Measurements from ENCODE around the gene SOD2.

DNA sequence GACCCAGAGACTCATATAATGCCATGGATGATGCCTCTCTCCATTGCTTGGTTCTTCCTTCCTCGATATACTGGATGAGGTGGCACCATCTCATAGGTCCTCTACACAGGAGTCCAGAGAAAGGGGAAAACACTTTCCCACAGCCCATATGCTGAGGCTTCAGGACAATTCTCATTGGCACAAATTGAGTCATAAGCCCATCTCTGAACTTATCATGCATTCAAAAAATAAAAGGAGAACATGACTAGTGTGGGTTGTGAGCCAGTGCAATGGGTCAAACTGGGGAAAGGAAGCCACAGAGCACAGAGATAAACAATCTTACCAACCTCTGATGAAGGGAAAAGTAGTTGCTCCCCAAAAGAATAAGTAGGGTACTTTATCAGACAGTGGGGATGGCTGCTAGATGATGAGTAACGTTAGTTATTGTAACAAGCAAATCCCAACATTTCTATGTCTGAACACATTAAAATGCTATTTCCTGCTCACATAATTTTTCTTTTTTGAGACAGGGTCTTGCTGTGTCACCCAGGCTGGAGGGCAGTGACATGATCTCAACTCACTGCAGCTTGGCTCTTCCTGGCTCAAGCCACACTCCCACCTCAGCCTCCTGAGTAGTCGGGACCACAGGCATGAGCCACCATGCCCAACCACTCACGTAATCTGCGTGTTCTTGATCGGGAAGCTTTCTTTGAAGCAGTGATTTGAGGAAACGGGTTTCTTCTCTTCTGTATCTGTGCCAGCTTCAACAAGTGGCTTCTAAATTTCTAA, 27.0 kb downstream of the SOD2 start:
- TF ChIP-seq, protein P1, sequence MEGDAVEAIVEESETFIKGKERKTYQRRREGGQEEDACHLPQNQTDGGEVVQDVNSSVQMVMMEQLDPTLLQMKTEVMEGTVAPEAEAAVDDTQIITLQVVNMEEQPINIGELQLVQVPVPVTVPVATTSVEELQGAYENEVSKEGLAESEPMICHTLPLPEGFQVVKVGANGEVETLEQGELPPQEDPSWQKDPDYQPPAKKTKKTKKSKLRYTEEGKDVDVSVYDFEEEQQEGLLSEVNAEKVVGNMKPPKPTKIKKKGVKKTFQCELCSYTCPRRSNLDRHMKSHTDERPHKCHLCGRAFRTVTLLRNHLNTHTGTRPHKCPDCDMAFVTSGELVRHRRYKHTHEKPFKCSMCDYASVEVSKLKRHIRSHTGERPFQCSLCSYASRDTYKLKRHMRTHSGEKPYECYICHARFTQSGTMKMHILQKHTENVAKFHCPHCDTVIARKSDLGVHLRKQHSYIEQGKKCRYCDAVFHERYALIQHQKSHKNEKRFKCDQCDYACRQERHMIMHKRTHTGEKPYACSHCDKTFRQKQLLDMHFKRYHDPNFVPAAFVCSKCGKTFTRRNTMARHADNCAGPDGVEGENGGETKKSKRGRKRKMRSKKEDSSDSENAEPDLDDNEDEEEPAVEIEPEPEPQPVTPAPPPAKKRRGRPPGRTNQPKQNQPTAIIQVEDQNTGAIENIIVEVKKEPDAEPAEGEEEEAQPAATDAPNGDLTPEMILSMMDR (IDR thresholded peaks at IDR 0.05; ENCODE audit: borderline replicate concordance, extremely low read depth, low read length, poor library complexity, severe bottlenecking), result no peak
- no peak for TF ChIP-seq EZH2 (IDR thresholded peaks at IDR 0.05; ENCODE audit: borderline replicate concordance, low read depth, low read length, severe bottlenecking)
